Suppressor macrophage (primary cell): Measurements from ENCODE around the gene RAB4A.
"Not testable (repeated sequence)": the region's sequence is repeated elsewhere in the genome, so short reads cannot be mapped to it uniquely, and the experiment has no call there.

ENCODE experiments used
- DNase-seq, 4 experiments: peaks; one replicate each; pipeline ENCODE4 v3.0.0-alpha.2; 2020 to 2022

RAB4A gene

GRCh38 chr1:229272164-229273158 is 1.6 kb downstream of the RAB4A start:
- peak; percentile 30 to 78 (median 67) for DNase-seq

- peak in 3 of 4 experiments; percentile 7 to 38 (median 19) for DNase-seq
These were observed 2.8 kb downstream of the RAB4A start for GRCh38 chr1:229273507-229274232.

GRCh38 chr1:229275005-229275404 is 4.1 kb downstream of the RAB4A start:
- no peak for DNase-seq

GRCh38 chr1:229278120-229278741 is 7.3 kb downstream of the RAB4A start:
- DNase-seq: no peak

- DNase-seq: peak in 1 of 4 experiments; percentile 24
These were observed 8.3 kb downstream of the RAB4A start for GRCh38 chr1:229279242-229279641.

GRCh38 chr1:229280037-229280828 is 9.3 kb downstream of the RAB4A start:
- peak in 1 of 4 experiments; percentile 3 for DNase-seq

- DNase-seq: no peak
These were observed 10.0 kb downstream of the RAB4A start for GRCh38 chr1:229280921-229281320.

- no peak for DNase-seq
These were observed 10.5 kb downstream of the RAB4A start for GRCh38 chr1:229281339-229281926.

GRCh38 chr1:229282295-229282823 is 11.4 kb downstream of the RAB4A start:
- no peak for DNase-seq

- no peak for DNase-seq
These were observed 12.3 kb downstream of the RAB4A start for GRCh38 chr1:229283183-229283611.

GRCh38 chr1:229284887-229285286 is 14.0 kb downstream of the RAB4A start:
- DNase-seq: no peak

- DNase-seq: no peak
These were observed 14.5 kb downstream of the RAB4A start for GRCh38 chr1:229285440-229285839.

GRCh38 chr1:229286099-229286766 is 15.3 kb downstream of the RAB4A start:
- DNase-seq: peak in 3 of 4 experiments; percentile 3 to 70 (median 69)

- DNase-seq: no peak
These were observed 16.4 kb downstream of the RAB4A start for GRCh38 chr1:229287267-229287666.

GRCh38 chr1:229288516-229288915 is 17.6 kb downstream of the RAB4A start:
- DNase-seq: no peak

GRCh38 chr1:229291686-229292085 is 20.8 kb downstream of the RAB4A start:
- not testable (repeated sequence) for DNase-seq

GRCh38 chr1:229293528-229294204 is 22.8 kb downstream of the RAB4A start:
- DNase-seq: no peak

- DNase-seq: no peak
These were observed 24.8 kb downstream of the RAB4A start for GRCh38 chr1:229295745-229296144.

GRCh38 chr1:229296541-229296941 is 25.6 kb downstream of the RAB4A start:
- DNase-seq: peak; percentile 16 to 56 (median 32)

GRCh38 chr1:229297746-229298145 is 26.8 kb downstream of the RAB4A start:
- DNase-seq: no peak
